NCI-H226 (cell line): ENCODE measurements around the gene DICER1.

Experiments
- DNase-seq: peaks from one replicate; pipeline ENCODE4 v3.0.0-alpha.2; 2015

Gene DICER1

GRCh38 chr14:95071649-95072280 lies 85.6 kb downstream of the DICER1 start:
- DNase-seq = no peak

- no peak for DNase-seq
Observed at GRCh38 chr14:95070748-95071435, 86.4 kb downstream of the DICER1 start.

GRCh38 chr14:95069547-95069946 lies 87.8 kb downstream of the DICER1 start:
- no peak for DNase-seq

GRCh38 chr14:95069018-95069417 lies 88.3 kb downstream of the DICER1 start:
- no peak for DNase-seq

- DNase-seq = no peak
Observed at GRCh38 chr14:95068521-95068920, 88.8 kb downstream of the DICER1 start.

GRCh38 chr14:95068080-95068479 lies 89.2 kb downstream of the DICER1 start:
- no peak for DNase-seq

- no peak for DNase-seq
Observed at GRCh38 chr14:95067526-95067925, 89.8 kb downstream of the DICER1 start.

- DNase-seq = no peak
Observed at GRCh38 chr14:95066427-95066986, 90.8 kb downstream of the DICER1 start.

GRCh38 chr14:95065411-95065810 lies 91.9 kb downstream of the DICER1 start:
- no peak for DNase-seq

- no peak for DNase-seq
Observed at GRCh38 chr14:95064734-95065133, 92.6 kb downstream of the DICER1 start.

GRCh38 chr14:95064256-95064655 lies 93.1 kb downstream of the DICER1 start:
- no peak for DNase-seq

GRCh38 chr14:95063391-95063790 lies 93.9 kb downstream of the DICER1 start:
- no peak for DNase-seq

- DNase-seq = no peak
Observed at GRCh38 chr14:95062946-95063345, 94.4 kb downstream of the DICER1 start.

GRCh38 chr14:95062220-95062619 lies 95.1 kb downstream of the DICER1 start:
- no peak for DNase-seq

- no peak for DNase-seq
Observed at GRCh38 chr14:95061317-95062093, 95.8 kb downstream of the DICER1 start.

GRCh38 chr14:95059126-95059525 lies 98.2 kb downstream of the DICER1 start:
- no peak for DNase-seq

GRCh38 chr14:95058491-95058890 lies 98.8 kb downstream of the DICER1 start:
- DNase-seq = no peak

GRCh38 chr14:95057851-95058250 lies 99.5 kb downstream of the DICER1 start:
- DNase-seq = no peak

- no peak for DNase-seq
Observed at GRCh38 chr14:95057147-95057546, 100.2 kb downstream of the DICER1 start.

- no peak for DNase-seq
Observed at GRCh38 chr14:95056476-95056875, 100.9 kb downstream of the DICER1 start.

- no peak for DNase-seq
Observed at GRCh38 chr14:95055318-95055717, 102.0 kb downstream of the DICER1 start.

- no peak for DNase-seq
Observed at GRCh38 chr14:95054346-95055280, 102.7 kb downstream of the DICER1 start.
